BLaER1 treated with 17β-estradiol and CSF1 and Interleukin-3, amounts not matched to agents 10 nM and 100 nM (cell line): ENCODE measurements around the gene ANKRD33.

ENCODE experiments used
- H3K27ac ChIP-seq, 11 experiments: shearing (Covaris generic); formaldehyde crosslinking; 2 replicates each; pipeline ENCODE4 v1.8.1; 2022
- H3K27me3 ChIP-seq, 11 experiments: shearing (Covaris generic); formaldehyde crosslinking; 2 replicates each; pipeline ENCODE4 v1.8.1; 2022
- H3K36me3 ChIP-seq, 11 experiments: shearing (Covaris generic); formaldehyde crosslinking; 2 replicates each; pipeline ENCODE4 v1.8.1; 2022
- H3K4me1 ChIP-seq, 10 experiments: shearing (Covaris generic); formaldehyde crosslinking; 2 replicates each; pipeline ENCODE4 v1.8.1; 2022
- H3K4me2 ChIP-seq, 11 experiments: shearing (Covaris generic); formaldehyde crosslinking; 2 replicates each; pipeline ENCODE4 v1.8.1; 2022
- H3K4me3 ChIP-seq, 10 experiments: shearing (Covaris generic); formaldehyde crosslinking; 2 replicates each; pipeline ENCODE4 v1.8.1; 2022
- H3K9ac ChIP-seq, 11 experiments: shearing (Covaris generic); formaldehyde crosslinking; 2 replicates each; pipeline ENCODE4 v1.8.1; 2022
- H3K9me3 ChIP-seq, 11 experiments: shearing (Covaris generic); formaldehyde crosslinking; replicated peaks in 1 of 11; 2 replicates each; pipeline ENCODE4 v1.8.1; 2022
- H4K20me1 ChIP-seq, 11 experiments: shearing (Covaris generic); formaldehyde crosslinking; 2 replicates each; pipeline ENCODE4 v1.8.1; 2022
- Cebpa-rat ChIP-seq, 11 experiments: shearing (Covaris generic); IDR thresholded peaks; 2 replicates each; pipeline ENCODE4 v1.8.1; 2022

The ANKRD33 gene

DNA sequence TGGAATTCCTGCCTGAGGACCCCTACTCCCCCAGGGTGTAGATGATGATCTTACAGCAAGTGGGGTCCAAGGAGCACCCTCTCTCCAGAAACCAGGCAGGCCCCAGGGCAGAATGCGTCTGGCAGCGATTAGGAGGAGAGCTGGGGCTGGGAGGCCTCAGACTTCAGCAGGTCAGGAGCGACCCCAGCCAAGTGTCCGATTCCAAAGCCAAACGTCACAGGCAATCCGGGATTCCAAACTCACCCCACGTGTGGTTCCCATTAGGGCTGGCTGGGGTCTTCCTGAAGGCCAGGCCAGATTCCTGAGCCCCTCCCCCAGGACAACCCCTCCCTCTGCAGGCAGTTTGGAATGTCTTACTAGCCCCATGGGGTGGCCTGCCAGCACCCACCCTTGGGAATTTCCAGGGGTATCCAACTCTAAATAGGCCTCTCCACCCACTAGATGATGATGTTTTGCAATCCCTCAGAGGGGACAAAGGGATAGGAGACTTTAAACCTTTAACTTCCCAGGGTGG lies 22.1 kb upstream of the ANKRD33 start:
- no peaks in the 10 kb centered on the region; a peak in 1 of 22 replicates for H4K20me1 ChIP-seq
- H3K36me3 ChIP-seq = no peaks in the 10 kb centered on the region
- H3K9ac ChIP-seq = no peak overlapping the region
- H3K27me3 ChIP-seq = peaks cover 27 to 55% (median 42%) of the 10 kb centered on the region in 11 experiments
- H3K4me1 ChIP-seq = peaks cover 63 to 85% (median 81%) of the 10 kb centered on the region in 10 experiments
- peak overlapping the region; percentile 81 to 99 (median 93); a peak in 20 of 22 replicates for H3K4me2 ChIP-seq
- H3K4me3 ChIP-seq = no peak overlapping the region
- no peak for TF ChIP-seq Cebpa-rat (IDR thresholded peaks at IDR 0.05)
- no peak overlapping the region for H3K27ac ChIP-seq
- no peaks in the 10 kb centered on the region for H3K9me3 ChIP-seq

- Histone ChIP-seq H3K4me2 (peak overlapping the region in 8 of 11 experiments; percentile 3 to 99 (median 98); a peak in 10 of 22 replicates), H3K36me3 (no peaks in the 10 kb centered on the region), H3K4me3 (no peak overlapping the region), H3K9ac (no peak overlapping the region), H3K4me1 (peaks cover 68 to 91% (median 86%) of the 10 kb centered on the region in 10 experiments), H3K9me3 (no peaks in the 10 kb centered on the region), H3K27me3 (peaks cover 27 to 55% (median 42%) of the 10 kb centered on the region in 11 experiments), H4K20me1 (no peaks in the 10 kb centered on the region; a peak in 1 of 22 replicates), H3K27ac (no peak overlapping the region)
- no peak for TF ChIP-seq Cebpa-rat (IDR thresholded peaks at IDR 0.05)
Measured at GRCh38 chr12:51866324-51866723, 21.6 kb upstream of the ANKRD33 start.

DNA sequence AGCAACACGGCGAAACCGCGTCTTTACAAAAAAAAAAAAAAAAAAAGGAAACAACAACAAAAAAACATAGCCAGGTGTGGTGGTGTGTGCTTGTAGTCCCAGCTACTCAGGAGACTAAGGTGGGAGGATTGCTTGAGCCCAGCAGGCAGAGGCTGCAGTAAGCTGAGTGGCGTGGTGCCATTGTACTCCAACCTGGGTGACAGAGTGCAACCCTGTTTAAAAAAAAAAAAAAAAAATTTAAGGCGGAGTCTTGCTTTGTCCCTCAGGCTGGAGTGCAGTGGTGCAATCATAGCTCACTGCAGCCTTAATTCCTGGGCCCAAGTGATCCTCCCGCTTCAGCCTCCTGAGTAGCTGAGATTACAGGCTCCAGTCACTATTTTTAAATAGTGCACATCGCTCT lies 21.1 kb upstream of the ANKRD33 start:
- Histone ChIP-seq H4K20me1 (no peaks in the 10 kb centered on the region), H3K27ac (no peak overlapping the region), H3K4me2 (peak overlapping the region in 7 of 11 experiments; percentile 9 to 99 (median 96); a peak in 7 of 22 replicates), H3K9ac (no peak overlapping the region), H3K36me3 (no peaks in the 10 kb centered on the region), H3K4me3 (no peak overlapping the region), H3K9me3 (no peaks in the 10 kb centered on the region), H3K27me3 (peaks cover 27 to 55% (median 42%) of the 10 kb centered on the region in 11 experiments), H3K4me1 (peaks cover 71 to 95% (median 90%) of the 10 kb centered on the region in 10 experiments)
- no peak for TF ChIP-seq Cebpa-rat (IDR thresholded peaks at IDR 0.05)

DNA sequence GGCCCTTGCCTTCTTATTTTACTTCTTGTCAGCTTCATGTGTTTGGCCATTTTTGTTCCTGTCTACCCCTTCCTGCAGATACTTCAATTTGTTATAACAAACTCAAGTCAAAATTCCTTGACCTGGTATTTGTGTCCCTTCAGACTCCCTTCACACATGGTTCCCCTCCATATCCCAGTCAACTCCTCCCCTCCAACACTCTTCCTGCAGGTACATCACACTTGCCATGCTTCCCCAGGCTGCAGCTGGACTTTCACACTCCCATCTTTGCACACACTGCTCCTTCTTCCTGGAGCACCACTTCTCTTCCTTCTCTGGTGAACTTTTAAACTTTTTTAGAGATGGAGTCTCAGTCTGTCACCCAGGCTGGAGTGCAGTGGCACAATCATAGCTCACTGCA lies 20.5 kb upstream of the ANKRD33 start:
- Histone ChIP-seq H3K4me2 (peak overlapping the region in 9 of 11 experiments; percentile 9 to 99 (median 96); a peak in 12 of 22 replicates), H3K36me3 (no peaks in the 10 kb centered on the region), H4K20me1 (no peaks in the 10 kb centered on the region), H3K9me3 (no peaks in the 10 kb centered on the region), H3K4me1 (peaks cover 70 to 100% (median 92%) of the 10 kb centered on the region in 10 experiments), H3K27ac (no peak overlapping the region), H3K27me3 (peaks cover 27 to 55% (median 40%) of the 10 kb centered on the region in 11 experiments), H3K9ac (no peak overlapping the region), H3K4me3 (no peak overlapping the region)
- no peak for TF ChIP-seq Cebpa-rat (IDR thresholded peaks at IDR 0.05)

DNA sequence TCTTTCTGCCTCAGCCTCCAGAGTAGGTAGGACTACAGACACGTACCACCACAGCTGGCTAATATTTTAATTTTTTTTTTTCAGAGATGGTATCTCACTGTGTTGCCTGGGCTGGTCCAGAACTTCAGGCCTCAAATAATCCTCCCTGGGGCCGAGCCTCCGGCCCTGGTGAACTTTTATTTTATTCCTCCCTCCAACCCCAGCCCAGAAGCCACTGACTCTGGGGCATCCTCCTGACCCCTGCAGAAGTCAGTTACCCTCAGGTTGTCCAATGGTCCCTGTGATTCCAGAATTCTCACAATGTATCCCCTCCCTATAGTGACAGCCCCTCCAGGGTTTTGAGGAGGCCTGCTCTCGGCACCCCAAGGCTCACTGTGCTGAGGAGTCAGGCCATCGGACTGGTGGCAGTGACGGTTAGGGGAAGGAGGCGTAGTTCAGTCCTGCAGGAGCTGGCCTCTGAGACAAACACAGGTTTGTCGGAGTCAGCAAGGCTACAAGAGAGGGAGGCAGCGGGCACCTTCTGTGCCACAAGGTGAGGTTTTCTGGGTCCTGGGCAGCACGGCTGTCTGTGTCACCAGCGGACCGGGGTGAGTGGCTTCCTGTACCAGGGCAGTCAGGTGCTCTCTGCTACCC lies 20.0 kb upstream of the ANKRD33 start:
- peaks cover 65 to 96% (median 87%) of the 10 kb centered on the region in 10 experiments for H3K4me1 ChIP-seq
- H3K27me3 ChIP-seq = peaks cover 27 to 55% (median 40%) of the 10 kb centered on the region in 11 experiments
- H4K20me1 ChIP-seq = no peaks in the 10 kb centered on the region
- peak overlapping the region; percentile 88 to 99 (median 96); a peak in 21 of 22 replicates for H3K4me2 ChIP-seq
- no peak overlapping the region for H3K4me3 ChIP-seq
- H3K36me3 ChIP-seq = no peaks in the 10 kb centered on the region
- peak overlapping the region in 2 of 11 experiments; percentile 11 to 71; a peak in 2 of 22 replicates for H3K9ac ChIP-seq
- no peak overlapping the region for H3K27ac ChIP-seq
- no peaks in the 10 kb centered on the region for H3K9me3 ChIP-seq
- TF ChIP-seq Cebpa-rat (IDR thresholded peaks at IDR 0.05) = no peak

GRCh38 chr12:51868821-51869495 lies 18.9 kb upstream of the ANKRD33 start:
- peaks cover 54 to 86% (median 77%) of the 10 kb centered on the region in 10 experiments for H3K4me1 ChIP-seq
- H3K9me3 ChIP-seq = no peaks in the 10 kb centered on the region
- peak overlapping the region; percentile 34 to 71 (median 54); a peak in 17 of 22 replicates for H3K27ac ChIP-seq
- peaks cover 26 to 53% (median 40%) of the 10 kb centered on the region in 11 experiments for H3K27me3 ChIP-seq
- no peak for TF ChIP-seq Cebpa-rat (IDR thresholded peaks at IDR 0.05)
- H3K4me2 ChIP-seq = peak overlapping the region; percentile 88 to 99 (median 96)
- peak overlapping the region; percentile 45 to 74 (median 65); a peak in 20 of 22 replicates for H3K9ac ChIP-seq
- H4K20me1 ChIP-seq = no peaks in the 10 kb centered on the region
- H3K36me3 ChIP-seq = no peaks in the 10 kb centered on the region
- H3K4me3 ChIP-seq = peak overlapping the region; percentile 20 to 66 (median 51); a peak in 19 of 20 replicates

DNA sequence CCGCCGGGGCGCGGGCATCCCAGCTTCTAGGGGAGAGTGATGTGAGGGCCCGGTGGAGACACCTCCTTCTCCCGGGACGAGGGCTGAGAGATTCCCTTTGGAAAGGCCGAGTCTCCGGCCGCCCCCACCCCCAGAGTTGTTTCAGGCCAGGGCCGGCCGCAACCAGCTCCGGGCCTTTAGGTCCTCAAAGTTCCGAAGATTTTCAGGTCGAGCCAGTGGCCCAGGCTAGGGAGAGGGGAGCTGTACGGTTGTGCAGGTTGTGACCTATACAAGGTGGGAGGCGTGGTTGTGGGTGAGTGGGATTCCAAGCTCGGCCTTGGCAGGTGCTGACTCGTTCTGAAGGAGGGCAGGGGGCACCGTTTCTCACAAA lies 18.4 kb upstream of the ANKRD33 start:
- H3K9ac ChIP-seq = peak overlapping the region; percentile 45 to 74 (median 65); a peak in 21 of 22 replicates
- H3K4me1 ChIP-seq = peaks cover 49 to 81% (median 72%) of the 10 kb centered on the region in 10 experiments
- H4K20me1 ChIP-seq = no peaks in the 10 kb centered on the region
- no peak for TF ChIP-seq Cebpa-rat (IDR thresholded peaks at IDR 0.05)
- no peaks in the 10 kb centered on the region for H3K9me3 ChIP-seq
- H3K27ac ChIP-seq = peak overlapping the region; percentile 34 to 71 (median 54); a peak in 18 of 22 replicates
- no peaks in the 10 kb centered on the region for H3K36me3 ChIP-seq
- H3K27me3 ChIP-seq = peaks cover 21 to 48% (median 36%) of the 10 kb centered on the region in 11 experiments
- peak overlapping the region; percentile 20 to 66 (median 51); a peak in 19 of 20 replicates for H3K4me3 ChIP-seq
- H3K4me2 ChIP-seq = peak overlapping the region; percentile 88 to 99 (median 96)

GRCh38 chr12:51869931-51870330 lies 18.0 kb upstream of the ANKRD33 start:
- Histone ChIP-seq H3K27me3 (peaks cover 17 to 44% (median 32%) of the 10 kb centered on the region in 11 experiments), H3K36me3 (no peaks in the 10 kb centered on the region), H3K27ac (peak overlapping the region; percentile 34 to 71 (median 54); a peak in 18 of 22 replicates), H3K4me2 (peak overlapping the region; percentile 88 to 99 (median 96)), H4K20me1 (no peaks in the 10 kb centered on the region), H3K4me1 (peaks cover 45 to 76% (median 67%) of the 10 kb centered on the region in 10 experiments), H3K4me3 (peak overlapping the region in 6 of 10 experiments; percentile 29 to 66 (median 52); a peak in 11 of 20 replicates), H3K9me3 (no peaks in the 10 kb centered on the region), H3K9ac (peak overlapping the region; percentile 45 to 74 (median 65); a peak in 18 of 22 replicates)
- no peak for TF ChIP-seq Cebpa-rat (IDR thresholded peaks at IDR 0.05)
